Smooth muscle cell of the brain vasculature (primary cell): Measurements from ENCODE around the gene PBX4.
"Not testable (repeated sequence)": the region's sequence is repeated elsewhere in the genome, so short reads cannot be mapped to it uniquely, and the experiment has no call there.

Source experiments
- DNase-seq: peaks from one replicate; pipeline ENCODE4 v3.0.0-alpha.2; 2012; ENCODE audit warnings: low read depth, low spot score

Gene PBX4

GRCh38 chr19:19618219-19619051, at the start of gene PBX4:
PBX4 (minus strand) TSS chr19:19618687; CDS start chr19:19618629, 58 bp downstream.
- peak; percentile 46 for DNase-seq

GRCh38 chr19:19665420-19665948, 47.0 kb upstream of the PBX4 start:
- DNase-seq: not testable (repeated sequence)

GRCh38 chr19:19663256-19664120, 45.0 kb upstream of the PBX4 start, which contains the start of gene ATP13A1:
ATP13A1 (minus strand) TSS chr19:19663676; CDS start chr19:19663666, 10 bp downstream.
- DNase-seq: peak; percentile 91

- DNase-seq: no peak
These were observed 44.4 kb upstream of the PBX4 start for GRCh38 chr19:19662871-19663255.

GRCh38 chr19:19662344-19662743, 43.9 kb upstream of the PBX4 start:
- no peak for DNase-seq

GRCh38 chr19:19661675-19662251, 43.3 kb upstream of the PBX4 start:
- DNase-seq: no peak

GRCh38 chr19:19661141-19661674, 42.7 kb upstream of the PBX4 start:
- no peak for DNase-seq

- DNase-seq: no peak
These were observed 41.3 kb upstream of the PBX4 start for GRCh38 chr19:19659646-19660245.

- no peak for DNase-seq
These were observed 38.9 kb upstream of the PBX4 start for GRCh38 chr19:19657397-19657783.

GRCh38 chr19:19656451-19657396, 38.2 kb upstream of the PBX4 start:
- no peak for DNase-seq

GRCh38 chr19:19655641-19656343, 37.3 kb upstream of the PBX4 start:
- no peak for DNase-seq

- no peak for DNase-seq
These were observed 36.6 kb upstream of the PBX4 start for GRCh38 chr19:19655051-19655594.

- DNase-seq: no peak
These were observed 36.0 kb upstream of the PBX4 start for GRCh38 chr19:19654441-19654840.

- no peak for DNase-seq
These were observed 35.2 kb upstream of the PBX4 start for GRCh38 chr19:19653597-19654147.

GRCh38 chr19:19652482-19653295, 34.2 kb upstream of the PBX4 start:
- no peak for DNase-seq

GRCh38 chr19:19651076-19651475, 32.6 kb upstream of the PBX4 start:
- no peak for DNase-seq

GRCh38 chr19:19650331-19650730, 31.8 kb upstream of the PBX4 start:
- DNase-seq: no peak

- DNase-seq: no peak
These were observed 31.1 kb upstream of the PBX4 start for GRCh38 chr19:19649580-19649995.
